ENCODE results near the gene PTCD1. TPM values are rescaled to one million over a fixed set of nuclear protein-coding genes. Genes with fewer than 3 reads are reported as not detected.

Gene PTCD1
- total RNA-seq, 1 donor from 2014 or later, result 3.7 TPM

- DNase-seq (ENCODE audit: low read depth in 2 of 2), result peak in 1 of 2 donors; percentile 23
These were observed 29.4 kb downstream of the PTCD1 start for GRCh38 chr7:99409192-99409572.

- DNase-seq (ENCODE audit: low read depth in 2 of 2), result peak; percentile 80 to 96
These were observed 30.0 kb downstream of the PTCD1 start, which contains the start of the genes BUD31 and PDAP1 for GRCh38 chr7:99408379-99409191. Gene BUD31 (plus strand): TSS chr7:99408969. CDS start chr7:99411093, 2,124 bp downstream. Gene PDAP1 (minus strand): TSS chr7:99408597. CDS start chr7:99408548, 49 bp downstream.

GRCh38 chr7:99407872-99408378, 30.7 kb downstream of the PTCD1 start:
- DNase-seq (ENCODE audit: low read depth in 2 of 2), result peak in 1 of 2 donors; percentile 78

- no peak for DNase-seq (ENCODE audit: low read depth in 2 of 2)
These were observed 32.0 kb downstream of the PTCD1 start for GRCh38 chr7:99406557-99406956.

GRCh38 chr7:99404977-99405320, 33.6 kb downstream of the PTCD1 start:
- DNase-seq (ENCODE audit: low read depth in 2 of 2), result no peak

- DNase-seq (ENCODE audit: low read depth in 2 of 2), result no peak
These were observed 34.2 kb downstream of the PTCD1 start for GRCh38 chr7:99404235-99404976.

GRCh38 chr7:99403764-99404163, 34.8 kb downstream of the PTCD1 start:
- DNase-seq (ENCODE audit: low read depth in 2 of 2), result no peak

GRCh38 chr7:99402854-99403253, 35.7 kb downstream of the PTCD1 start:
- no peak for DNase-seq (ENCODE audit: low read depth in 2 of 2)

- DNase-seq (ENCODE audit: low read depth in 2 of 2), result no peak
These were observed 39.0 kb downstream of the PTCD1 start for GRCh38 chr7:99399597-99399996.

GRCh38 chr7:99398891-99399445, 39.6 kb downstream of the PTCD1 start:
- no peak for DNase-seq (ENCODE audit: low read depth in 2 of 2)

- no peak for DNase-seq (ENCODE audit: low read depth in 2 of 2)
These were observed 41.2 kb downstream of the PTCD1 start for GRCh38 chr7:99397297-99397983.

- no peak for DNase-seq (ENCODE audit: low read depth in 2 of 2)
These were observed 41.9 kb downstream of the PTCD1 start for GRCh38 chr7:99396418-99397296.

- no peak for DNase-seq (ENCODE audit: low read depth in 2 of 2)
These were observed 42.8 kb downstream of the PTCD1 start for GRCh38 chr7:99395616-99396327.

GRCh38 chr7:99394188-99394502, 44.5 kb downstream of the PTCD1 start:
- DNase-seq (ENCODE audit: low read depth in 2 of 2), result no peak

- DNase-seq (ENCODE audit: low read depth in 2 of 2), result no peak
These were observed 45.0 kb downstream of the PTCD1 start for GRCh38 chr7:99393355-99394187.

- DNase-seq (ENCODE audit: low read depth in 2 of 2), result peak in 1 of 2 donors; percentile 68
These were observed 45.8 kb downstream of the PTCD1 start for GRCh38 chr7:99392659-99393354.

GRCh38 chr7:99392046-99392445, 46.6 kb downstream of the PTCD1 start:
- DNase-seq (ENCODE audit: low read depth in 2 of 2), result no peak

GRCh38 chr7:99390941-99391602, 47.5 kb downstream of the PTCD1 start:
- DNase-seq (ENCODE audit: low read depth in 2 of 2), result no peak

Measured in dermis microvascular lymphatic vessel endothelial cell (primary cell).